IMR-90 (cell line): ENCODE data around the gene C19orf73. TPM values are rescaled to one million over a fixed set of nuclear protein-coding genes. Genes with fewer than 3 reads are reported as not detected.

ENCODE experiments used
- ATAC-seq: fragments of 200-7000 bp; cut with Tn5 transposase; 2 replicates; pipeline ENCODE4 v1.9.1; 2020; ENCODE audit warnings: low read depth, mild to moderate bottlenecking, moderate library complexity
- BruUV-seq: library from RNA; stranded (reverse); fragments of 400-500 nt; replicated peaks from 2 replicates; lab custom pipeline; 2021; lab: Mats Ljungman, UMichigan
- CTCF ChIA-PET: fragments of 300-600 bp; formaldehyde crosslinking; extraction: SDS; loops from one replicate; lab custom pipeline; 2021; ENCODE audit warnings: antibody characterized with exemption; lab: Yijun Ruan, JAX
- POLR2A ChIA-PET: fragments of 300-600 bp; sonication (Branson Sonifier 250); formaldehyde crosslinking; loops from one replicate; lab custom pipeline; 2022; ENCODE audit warnings: antibody characterized with exemption; ENCODE audit not compliant: unreplicated experiment; lab: Charles Lee
- DNase-seq: peaks from one replicate; pipeline ENCODE4 v3.0.0; 2013
- H2AFZ ChIP-seq: replicated peaks from 2 replicates; pipeline ENCODE3; 2013; ENCODE audit warnings: low read length, mild to moderate bottlenecking; ENCODE audit not compliant: poor library complexity
- H2AK5ac ChIP-seq: 2 replicates; pipeline ENCODE4 v1.6.1; 2013; ENCODE audit warnings: low read depth, low read length, inconsistent platforms
- H2AK9ac ChIP-seq: replicated peaks from 2 replicates; pipeline ENCODE3; 2013; ENCODE audit warnings: mild to moderate bottlenecking, low read depth, low read length, moderate library complexity; ENCODE audit not compliant: poor library complexity
- H2BK120ac ChIP-seq: 2 replicates; pipeline ENCODE4 v1.6.1; 2013; ENCODE audit warnings: low read depth, low read length, inconsistent platforms
- H2BK15ac ChIP-seq: 3 replicates; pipeline ENCODE4 v1.6.1; 2013; ENCODE audit warnings: low read depth, low read length, inconsistent platforms
- H2BK20ac ChIP-seq: 2 replicates; pipeline ENCODE4 v1.6.1; 2013; ENCODE audit warnings: low read depth, mild to moderate bottlenecking, inconsistent platforms, low read length, moderate library complexity
- H2BK5ac ChIP-seq: 2 replicates; pipeline ENCODE4 v1.6.1; 2013; ENCODE audit warnings: mild to moderate bottlenecking, low read depth, low read length, inconsistent platforms; ENCODE audit not compliant: poor library complexity, severe bottlenecking
- H3K14ac ChIP-seq: replicated peaks from 2 replicates; pipeline ENCODE4 v1.6.1; 2013; ENCODE audit warnings: low read depth, low read length, inconsistent platforms
- H3K18ac ChIP-seq: 2 replicates; pipeline ENCODE4 v1.6.1; 2013; ENCODE audit warnings: low read depth, low read length, control low read depth
- H3K23ac ChIP-seq: 2 replicates; pipeline ENCODE4 v1.6.1; 2013; ENCODE audit warnings: low read depth, low read length, inconsistent platforms
- H3K27ac ChIP-seq: 2 replicates; pipeline ENCODE4 v1.5.1; 2013; ENCODE audit warnings: mild to moderate bottlenecking, control low read depth, low read length; ENCODE audit not compliant: insufficient read depth
- H3K27me3 ChIP-seq: 2 replicates; pipeline ENCODE4 v1.6.1; 2013; ENCODE audit warnings: low read length; ENCODE audit not compliant: control insufficient read depth, insufficient read depth
- H3K36me3 ChIP-seq: 2 replicates; pipeline ENCODE4 v1.6.1; 2013; ENCODE audit warnings: low read length, mixed read lengths; ENCODE audit not compliant: control insufficient read depth, insufficient read depth
- H3K4ac ChIP-seq: 2 replicates; pipeline ENCODE4 v1.6.1; 2013; ENCODE audit warnings: low read depth, low read length, inconsistent platforms
- H3K4me1 ChIP-seq: 2 replicates; pipeline ENCODE4 v1.6.1; 2013; ENCODE audit warnings: low read length, mixed read lengths; ENCODE audit not compliant: control insufficient read depth, insufficient read depth
- H3K4me2 ChIP-seq: 2 replicates; pipeline ENCODE4 v1.6.1; 2013; ENCODE audit warnings: low read depth, mild to moderate bottlenecking, control low read depth, low read length, moderate library complexity
- H3K4me3 ChIP-seq: 2 replicates; pipeline ENCODE4 v1.5.1; 2013; ENCODE audit warnings: low read depth, mild to moderate bottlenecking, control low read depth, low read length, moderate library complexity; ENCODE audit not compliant: insufficient read depth
- H3K56ac ChIP-seq: 2 replicates; pipeline ENCODE4 v1.6.1; 2013; ENCODE audit warnings: low read length, inconsistent platforms; ENCODE audit not compliant: insufficient read depth; ENCODE audit errors: extremely low read depth
- H3K79me1 ChIP-seq, 2 experiments: 2 replicates each; pipeline ENCODE4 v1.6.1; 2013; ENCODE audit warnings: low read length in 2 of 2, inconsistent platforms in 1 of 2, low read depth in 1 of 2
- H3K9ac ChIP-seq: 2 replicates; pipeline ENCODE4 v1.6.1; 2013; ENCODE audit warnings: low read depth, low read length, control low read depth
- H3K9me1 ChIP-seq: 2 replicates; pipeline ENCODE4 v1.6.1; 2013; ENCODE audit warnings: low read length, inconsistent platforms; ENCODE audit not compliant: insufficient read depth
- H3K9me3 ChIP-seq: 2 replicates; pipeline ENCODE4 v1.6.1; 2013; ENCODE audit warnings: low read length; ENCODE audit not compliant: control insufficient read depth, insufficient read depth
- H4K20me1 ChIP-seq: 2 replicates; pipeline ENCODE4 v1.6.1; 2013; ENCODE audit warnings: low read length, inconsistent platforms; ENCODE audit not compliant: insufficient read depth
- H4K5ac ChIP-seq: 2 replicates; pipeline ENCODE4 v1.6.1; 2013; ENCODE audit warnings: mild to moderate bottlenecking, low read depth, low read length, control low read depth
- H4K8ac ChIP-seq, 2 experiments: 2 replicates each; pipeline ENCODE4 v1.6.1; 2013; ENCODE audit warnings: low read depth in 2 of 2, low read length in 2 of 2, control low read depth in 1 of 2, inconsistent platforms in 1 of 2
- H4K91ac ChIP-seq: 2 replicates; pipeline ENCODE4 v1.6.1; 2013; ENCODE audit warnings: low read depth, low read length, inconsistent platforms; ENCODE audit not compliant: insufficient read depth
- BHLHE40 ChIP-seq: fragments of 150-350 bp; IDR thresholded peaks from 2 replicates; pipeline ENCODE4 v1.6.1; 2016; ENCODE audit warnings: mild to moderate bottlenecking, low read depth, low read length
- MAZ ChIP-seq: IDR thresholded peaks from 2 replicates; pipeline ENCODE4 v1.6.1; 2012; ENCODE audit warnings: low read depth, mild to moderate bottlenecking, low read length, improper control_type of control experiment, moderate library complexity, borderline replicate concordance
- NFE2L2 ChIP-seq: fragments of 150-350 bp; IDR thresholded peaks from 2 replicates; pipeline ENCODE4 v1.6.1; 2016; ENCODE audit warnings: low read depth, mild to moderate bottlenecking, low read length
- WGBS, 2 experiments: methylation state at CpG; one replicate each; pipeline versions ENCODE4 v1.1.5 to v1.1.7; 2013; ENCODE audit warnings: missing lambda C conversion rate in 2 of 2; ENCODE audit not compliant: insufficient read length in 1 of 2; ENCODE audit errors: extremely low coverage in 2 of 2; 5-methylcytosine and 5-hydroxymethylcytosine counted together
- dilution Hi-C: fragments of 300-500 bp; cut with HindIII; formaldehyde crosslinking; loops from one replicate; pipeline ENCODE4 v1.14.3; 2018; ENCODE audit warnings: low sequenced_read_pairs; ENCODE audit not compliant: unreplicated experiment
- in situ Hi-C: fragments of 300-500 bp; cut with MboI; formaldehyde crosslinking; loops from 3 replicates; pipeline ENCODE4 v1.14.3; 2019; ENCODE audit warnings: low sequenced_read_pairs, inconsistent platforms, mixed read lengths
- intact Hi-C: fragments of 100-400 bp; cut with micrococcal nuclease; formaldehyde crosslinking; loops from 2 replicates; pipeline ENCODE4 v1.10.0; 2022
- polyA plus RNA-seq, 3 experiments: library from polyadenylated mRNA; depleted of rRNA; stranded (reverse); fragments of >200 nt; gene quantifications; 2 replicates each; pipeline ENCODE4 v1.2.3, GENCODE V29; 2012; ENCODE audit warnings: low replicate concordance in 1 of 3
- total RNA-seq: library from RNA; depleted of rRNA; stranded (reverse); fragments of >200 nt; gene quantifications from 2 replicates; pipeline ENCODE4 v1.2.3, GENCODE V29; 2012

C19orf73 gene
- total and polyA plus RNA-seq, 2 of the 4 experiments (the other 2 are of a cell fraction), result 1.2 TPM; not detected in 1

DNA sequence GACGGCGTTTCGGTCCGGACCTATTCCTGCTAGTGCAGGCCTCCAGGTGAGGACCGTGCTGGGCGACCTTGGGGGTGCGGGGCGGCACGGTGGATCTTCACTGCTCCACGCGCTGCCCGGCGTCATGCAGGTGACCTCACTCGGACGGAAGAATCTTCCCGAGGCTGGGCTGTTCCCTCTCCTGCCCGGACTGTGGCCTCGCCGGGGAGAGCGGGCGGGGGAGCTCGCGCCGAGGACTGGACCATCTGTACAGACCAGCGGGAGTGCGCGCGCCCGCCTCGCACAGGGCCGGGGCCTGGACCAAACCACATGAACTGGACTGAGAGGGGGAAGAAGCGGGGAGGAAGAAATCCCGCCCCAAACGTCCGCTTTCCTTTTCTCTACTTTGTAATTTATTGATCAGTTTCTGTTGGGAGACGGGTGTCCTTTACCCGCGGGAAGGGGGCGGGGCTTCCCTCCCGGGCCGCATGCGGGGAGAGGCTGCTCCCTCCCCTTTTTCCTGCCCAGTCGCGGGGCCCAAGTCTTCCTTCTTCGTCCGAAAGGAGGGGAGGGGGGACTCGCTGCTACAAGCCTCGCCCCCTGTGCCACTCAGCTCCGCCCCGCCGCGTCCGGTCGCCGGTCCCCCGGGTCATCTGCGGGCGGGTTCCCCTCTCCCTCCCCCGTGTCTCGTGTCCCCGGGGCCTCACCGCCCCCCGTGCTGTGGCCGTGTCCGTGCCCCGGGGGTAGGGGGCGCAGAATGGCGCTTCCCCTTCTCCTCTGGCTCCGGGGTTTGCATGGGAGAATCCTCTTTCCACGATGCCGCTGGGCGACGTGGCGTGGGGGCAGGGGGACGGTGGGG, 31.4 kb upstream of the C19orf73 start:
- H3K4me3 ChIP-seq, result peak overlapping the region; percentile 53
- 0 out of 4 replicates have a peak, but pooled peaks cover 0 to 7% of the 10 kb centered on the region in 2 experiments for H3K79me1 ChIP-seq
- H2BK5ac ChIP-seq, result no peak overlapping the region
- peak overlapping the region; percentile 79 for H2AK9ac ChIP-seq
- H3K36me3 ChIP-seq, result no peaks in the 10 kb centered on the region
- no TSS peak for BruUV-seq
- H3K27ac ChIP-seq, result peak overlapping the region; percentile 13; the same call in 1 of the 2 replicates
- H2BK15ac ChIP-seq, result no peak overlapping the region; the same call in 1 of the 3 replicates
- no peaks in the 10 kb centered on the region for H3K9me1 ChIP-seq
- peak overlapping the region; percentile 74; the same call in 1 of the 2 replicates for H3K56ac ChIP-seq
- dilution Hi-C loops, result no loop called here
- H4K91ac ChIP-seq, result peak overlapping the region; percentile 54; the same call in 1 of the 2 replicates
- ATAC-seq, result peak; percentile 65
- no peaks in the 10 kb centered on the region; the same call in 1 of the 2 replicates for H3K27me3 ChIP-seq
- 0% methylated on average over 11 of the region's 75 CpGs; no CpG with 5 or more reads in 1 of the 2 experiments for WGBS, 2 experiments
- H3K4ac ChIP-seq, result peak overlapping the region; percentile 69
- DNase-seq, result peak; percentile 65
- 0 out of 2 replicates have a peak overlapping the region, but pooled peaks have one; percentile 24 for H2AK5ac ChIP-seq
- H2AFZ ChIP-seq, result peak overlapping the region; percentile 98
- in situ Hi-C loops, result no loop called here
- H3K9ac ChIP-seq, result peak overlapping the region; percentile 53
- H3K4me2 ChIP-seq, result peak overlapping the region; percentile 91
- H3K9me3 ChIP-seq, result no peaks in the 10 kb centered on the region
- H4K20me1 ChIP-seq, result no peaks in the 10 kb centered on the region
- peaks cover 12% of the 10 kb centered on the region for H3K4me1 ChIP-seq
- no peak overlapping the region for H2BK20ac ChIP-seq
- CTCF ChIA-PET, result interaction anchor here (2.0 kb wide), 1 partner anchor 53 kb away, joined by 6 read pairs; no protein-coding TSS in a partner anchor
- peak overlapping the region; percentile 90 for H3K23ac ChIP-seq
- intact Hi-C loops, result no loop called here
- peak overlapping the region; percentile 77 for H3K14ac ChIP-seq
- TF ChIP-seq NFE2L2, result no peak
- TF ChIP-seq MAZ, result peak; percentile 79
- peak; percentile 93 for TF ChIP-seq BHLHE40
- H3K18ac ChIP-seq, result peak overlapping the region; percentile 35; the same call in 1 of the 2 replicates
- H4K8ac ChIP-seq, result peak overlapping the region in 1 of 2 experiments; percentile 70; a peak in 3 of 4 replicates
- H2BK120ac ChIP-seq, result peak overlapping the region; percentile 59
- POLR2A ChIA-PET, result interaction anchor here (0.6 kb wide), 1 partner anchor 48 kb away, joined by 4 read pairs; no protein-coding TSS in a partner anchor
- 0 out of 2 replicates have a peak overlapping the region, but pooled peaks have one; percentile 2 for H4K5ac ChIP-seq
